NCI-H2171 (cell line): ENCODE measurements around the gene GMDS.
A peak's percentile ranks its signal among the peaks of the same experiment; 100 is the strongest.

ENCODE experiments used
- DNase-seq: peaks from one replicate; lab custom pipeline; 2025; lab: John Stamatoyannopoulos, UW

GMDS gene

DNA sequence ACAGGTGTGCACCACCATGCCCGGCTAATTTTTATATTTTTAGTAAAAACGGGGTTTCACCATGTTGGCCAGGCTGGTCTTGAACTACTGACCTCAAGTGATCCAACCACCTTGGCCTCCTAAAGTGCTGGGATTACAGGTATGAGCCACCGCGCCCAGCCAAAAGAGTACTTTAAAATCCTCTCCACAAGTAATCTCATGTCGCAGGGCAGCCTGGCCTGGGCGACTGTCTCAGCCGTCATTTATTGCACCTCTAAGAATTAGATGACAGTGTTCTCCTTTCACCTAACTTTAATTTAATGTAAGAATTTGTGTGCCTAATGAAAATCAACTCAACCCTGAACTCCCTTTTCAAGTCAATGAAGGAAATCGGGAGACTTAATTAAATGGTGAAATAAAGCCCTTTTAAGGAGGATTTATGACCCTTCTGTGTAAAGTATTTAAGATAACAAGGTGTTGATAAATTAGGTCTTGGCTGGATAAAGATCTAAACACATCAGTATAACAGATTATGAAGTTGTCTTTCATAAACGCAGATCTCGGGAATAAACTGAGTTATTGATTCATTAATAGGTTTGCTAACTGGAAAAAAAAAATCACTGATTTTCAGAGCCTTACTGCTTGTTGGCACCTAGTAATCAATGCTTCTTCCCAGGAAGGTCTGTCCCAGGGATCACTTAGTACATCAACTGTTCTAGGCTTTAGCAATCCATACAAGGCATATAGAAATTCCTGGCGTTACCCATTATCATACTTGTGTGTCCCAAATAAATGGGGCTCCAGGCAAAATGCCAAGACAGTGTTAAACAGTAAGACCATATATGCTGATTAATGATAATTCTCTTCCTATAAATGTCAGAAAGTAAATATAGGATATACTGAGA is 209.3 kb downstream of the GMDS start:
- DNase-seq, result no peak

DNA sequence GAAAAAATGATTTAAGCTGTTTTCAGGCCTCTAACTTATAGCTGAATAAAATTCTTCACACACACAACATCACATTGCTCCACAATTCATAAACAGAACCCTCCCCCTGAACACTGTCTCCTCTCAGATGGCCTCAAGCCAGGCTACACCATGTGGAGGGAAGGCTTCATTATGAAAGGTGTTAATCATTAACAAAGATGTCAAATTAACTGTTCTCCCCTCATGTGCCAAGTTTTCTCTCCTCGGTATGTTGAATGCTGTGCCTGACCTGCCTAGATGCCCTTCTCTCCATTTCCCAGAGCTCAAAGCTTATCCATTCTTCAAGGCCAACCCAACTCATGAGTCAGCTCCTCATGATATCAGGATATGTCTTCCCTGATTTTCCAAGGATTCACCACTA is 210.4 kb downstream of the GMDS start:
- DNase-seq, result no peak

DNA sequence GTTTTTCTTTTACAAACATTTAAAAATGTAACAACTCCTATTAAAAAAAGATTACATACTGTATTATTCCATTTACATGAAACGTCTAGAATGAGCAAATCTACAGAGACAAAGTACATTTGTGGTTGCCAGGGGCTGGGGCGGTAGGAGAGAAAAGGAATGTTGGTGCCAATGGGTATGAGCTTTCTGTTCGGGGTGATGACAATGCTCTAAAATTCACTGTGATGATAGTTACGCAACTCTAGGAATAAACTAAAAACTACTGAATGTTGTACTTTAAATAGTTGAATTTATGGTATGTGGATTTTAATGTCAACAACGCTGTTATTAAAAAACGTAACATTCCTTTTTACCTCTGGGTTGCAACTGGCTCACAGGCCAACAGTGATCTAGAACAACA is 211.1 kb downstream of the GMDS start:
- DNase-seq, result no peak

DNA sequence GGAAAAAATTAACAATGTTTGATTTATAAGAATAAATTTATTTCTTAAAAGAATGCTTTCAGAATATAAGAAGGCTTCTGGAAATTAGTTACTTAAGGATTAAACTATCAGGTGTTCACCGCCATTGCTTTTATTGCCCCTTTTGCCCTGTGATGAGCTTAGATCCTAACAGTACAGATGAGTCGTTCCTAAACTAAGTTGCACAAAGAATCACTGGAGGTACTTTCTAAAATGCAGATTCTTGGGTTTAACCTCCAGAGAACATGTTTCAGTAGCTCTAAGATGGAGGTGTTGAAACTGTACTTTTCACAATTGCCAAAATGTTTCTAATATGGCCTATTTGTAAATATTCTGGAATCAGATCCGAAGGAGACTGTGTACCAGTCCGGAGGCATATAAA is 211.9 kb downstream of the GMDS start:
- no peak for DNase-seq

DNA sequence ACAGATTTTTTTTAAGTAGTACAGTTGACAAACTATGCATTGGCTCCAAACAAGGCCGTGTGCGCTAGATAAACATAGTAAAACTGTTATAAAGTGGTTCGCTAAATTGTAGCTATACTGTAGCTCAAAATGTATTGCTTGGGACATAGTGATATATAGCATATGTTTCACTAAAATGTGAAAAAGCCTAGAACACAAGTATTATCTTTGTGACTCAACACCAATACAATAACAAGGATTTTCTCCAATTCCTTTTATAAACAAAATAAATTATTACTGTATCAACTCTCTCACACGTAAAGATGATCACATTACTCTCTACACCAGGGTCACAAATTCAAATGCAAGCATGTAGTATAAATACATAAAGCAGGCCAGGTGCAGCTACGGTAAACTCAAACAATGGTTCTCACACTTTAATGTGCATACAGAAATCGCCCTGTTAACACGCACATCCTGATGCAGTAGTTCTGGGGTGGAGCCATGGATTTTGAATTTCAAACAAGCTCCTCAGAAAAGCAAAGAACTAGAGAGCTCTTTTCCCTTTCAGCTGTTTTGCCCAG is 214.6 kb downstream of the GMDS start:
- DNase-seq, result no peak

DNA sequence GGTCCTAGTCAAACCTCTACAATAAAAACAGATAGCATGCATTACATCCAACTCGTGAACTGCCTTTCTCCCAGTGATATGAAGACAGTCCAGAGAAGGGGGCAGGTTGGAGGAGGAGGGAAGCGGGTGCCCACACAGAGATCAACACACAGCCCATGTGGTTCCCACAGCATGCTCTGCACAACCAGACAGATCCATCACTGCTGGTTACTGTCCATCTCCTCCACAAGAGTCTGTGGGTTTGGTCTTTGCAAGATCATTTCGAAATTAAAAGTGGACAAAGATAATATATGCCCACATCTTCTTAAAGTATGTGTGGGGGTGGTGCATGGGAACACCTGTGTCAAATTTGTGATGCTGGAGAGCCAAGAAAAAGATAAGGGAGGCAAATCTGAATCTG is 215.5 kb downstream of the GMDS start:
- DNase-seq, result no peak

DNA sequence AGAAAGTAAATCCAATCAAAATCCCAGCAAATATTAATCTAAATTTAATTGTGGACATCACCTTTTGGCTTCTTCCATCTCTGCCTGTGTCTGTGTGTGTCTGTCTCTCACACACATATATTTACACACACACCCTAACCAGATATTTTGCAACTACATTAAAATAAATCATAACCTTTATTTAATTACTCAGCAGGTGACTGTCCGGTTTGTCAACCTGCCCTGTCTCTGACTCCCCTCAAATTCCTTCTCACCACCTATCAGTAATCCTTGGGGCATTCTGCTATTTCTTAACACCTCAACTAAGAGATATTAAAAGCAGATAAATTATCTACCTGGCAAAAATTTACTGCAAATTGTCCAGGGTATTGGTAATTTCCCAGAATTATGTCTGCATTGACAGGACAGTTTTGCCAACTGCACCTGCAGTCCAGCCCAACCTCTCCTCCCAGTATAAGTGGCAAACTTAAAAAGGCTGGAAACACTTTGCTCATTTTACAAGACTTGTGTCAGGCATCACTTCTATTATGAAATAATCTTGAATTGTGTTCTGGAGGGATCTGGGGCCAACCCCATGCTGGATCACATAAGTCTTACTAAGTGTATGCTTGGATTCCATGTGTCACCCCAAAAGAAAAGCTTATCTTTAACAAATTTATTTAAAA is 216.1 kb downstream of the GMDS start:
- no peak for DNase-seq

DNA sequence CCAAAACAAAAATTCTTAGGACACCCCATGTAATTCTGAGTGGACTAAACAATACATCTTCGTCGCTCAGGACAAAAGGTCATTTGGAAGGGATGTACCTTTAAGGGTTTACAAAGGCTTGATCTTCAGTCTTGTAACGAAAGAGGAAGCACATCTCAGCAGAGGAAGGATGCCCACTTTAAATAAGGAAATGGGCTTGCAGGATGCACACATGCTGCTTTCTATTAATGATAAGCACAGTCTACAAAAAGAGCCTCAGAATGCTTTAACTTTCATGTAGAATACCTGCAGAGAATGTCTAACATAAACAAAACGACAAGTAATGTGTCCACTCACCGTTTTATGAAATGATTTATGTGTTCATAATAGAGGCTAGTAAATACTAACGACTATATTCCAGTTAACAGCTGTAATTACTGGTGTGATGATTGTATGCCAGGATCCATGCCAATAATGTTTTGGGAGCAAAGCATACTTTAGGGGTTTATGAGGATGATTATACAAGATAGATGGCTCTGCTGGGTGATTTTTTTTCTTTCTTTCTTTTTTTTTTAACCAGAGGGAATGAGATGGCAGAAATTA is 216.9 kb downstream of the GMDS start:
- DNase-seq, result no peak

DNA sequence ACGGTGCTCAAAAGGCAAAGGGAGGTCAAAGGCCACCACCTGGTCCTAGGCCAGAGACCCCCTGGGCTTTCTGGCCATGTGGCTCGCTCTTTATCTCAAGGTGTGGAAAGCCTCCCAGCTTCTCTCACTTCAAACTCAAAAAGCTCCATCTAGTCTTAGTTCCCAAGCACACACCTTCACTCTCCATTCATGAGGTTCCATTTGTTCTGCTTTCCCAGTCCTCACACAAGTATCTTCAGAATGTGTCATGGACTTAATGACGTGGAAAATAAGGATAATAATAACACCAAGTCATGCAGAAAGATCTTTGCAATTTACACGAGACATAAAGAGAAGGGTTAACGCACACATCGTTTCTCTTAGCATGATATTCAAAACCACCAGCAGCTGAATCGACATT is 219.3 kb downstream of the GMDS start:
- no peak for DNase-seq

DNA sequence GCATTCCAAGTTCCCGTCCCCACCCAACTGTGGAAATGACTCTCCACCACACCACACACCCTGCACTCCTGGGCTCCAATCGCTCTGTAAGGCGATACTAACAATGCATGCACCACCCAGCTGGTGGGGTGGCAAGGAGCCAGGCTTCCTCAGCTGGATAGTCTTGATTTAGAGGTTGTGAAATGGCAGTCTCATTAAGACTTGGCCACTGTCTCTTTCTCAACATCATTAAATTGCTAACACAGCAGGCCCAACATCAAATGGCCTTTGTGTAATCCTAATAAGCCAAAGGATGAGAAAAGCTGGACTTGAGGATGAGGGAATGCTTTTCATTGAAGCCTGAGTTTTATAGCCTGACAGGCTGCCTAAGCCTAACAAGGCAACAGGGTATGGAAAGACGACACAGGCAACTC is 223.7 kb downstream of the GMDS start:
- DNase-seq, result peak; percentile 73

DNA sequence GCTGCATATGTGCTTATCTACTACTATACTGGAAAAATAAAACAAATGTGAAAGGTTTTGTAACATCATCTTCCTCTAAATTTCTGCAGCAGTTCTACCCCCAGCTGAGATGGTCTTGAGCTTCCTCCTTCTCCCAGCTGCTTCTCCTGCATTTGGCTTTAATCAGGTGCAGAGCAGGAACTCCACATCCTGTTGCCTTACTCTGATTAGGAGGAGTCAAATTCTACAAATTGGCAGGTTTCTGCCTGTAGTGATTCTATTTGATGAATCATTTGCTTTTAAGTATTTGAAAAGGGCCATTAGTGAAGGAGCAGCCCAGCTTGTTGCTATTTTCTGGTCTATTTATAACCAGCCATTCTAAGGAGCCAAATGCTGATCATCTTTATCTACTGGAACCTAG is 224.5 kb downstream of the GMDS start:
- peak; percentile 24 for DNase-seq

DNA sequence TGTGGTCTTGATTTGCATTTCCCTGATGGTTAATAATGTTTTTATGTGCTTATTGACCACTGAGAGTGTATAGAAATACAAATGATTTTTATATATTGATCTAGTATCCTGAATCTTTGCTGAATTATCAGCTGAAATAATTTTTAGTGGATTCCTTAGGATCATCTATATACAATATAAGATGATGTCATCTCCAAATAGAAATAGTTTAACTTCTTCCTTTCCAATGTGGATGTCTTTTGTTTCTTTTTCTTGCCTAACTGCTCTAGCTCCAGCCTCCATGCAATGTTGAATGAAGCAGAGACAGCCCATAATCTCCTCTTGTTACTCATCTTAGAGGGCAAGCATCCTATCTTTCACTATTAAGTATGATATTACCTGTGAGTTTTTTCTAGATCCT is 226.4 kb downstream of the GMDS start:
- DNase-seq, result no peak

DNA sequence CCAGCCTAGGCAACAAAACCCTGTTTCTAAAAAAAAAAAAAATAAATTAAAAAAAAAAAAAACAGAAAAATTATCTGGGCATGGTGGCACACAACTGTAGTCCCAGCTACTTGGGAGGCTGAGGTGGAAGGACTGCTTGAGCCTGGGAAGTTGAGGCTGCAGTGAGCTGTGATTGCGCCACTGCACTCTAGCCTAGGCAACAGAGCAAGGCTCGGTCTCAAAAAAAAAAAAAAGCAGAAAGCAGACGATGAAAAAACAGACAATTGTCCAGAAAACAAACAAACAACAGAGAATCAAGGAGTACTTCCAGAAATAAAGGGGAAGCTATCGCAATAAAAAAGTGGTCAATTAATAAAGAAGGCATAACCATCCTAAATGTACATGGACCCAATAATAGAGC is 229.4 kb downstream of the GMDS start:
- no peak for DNase-seq

DNA sequence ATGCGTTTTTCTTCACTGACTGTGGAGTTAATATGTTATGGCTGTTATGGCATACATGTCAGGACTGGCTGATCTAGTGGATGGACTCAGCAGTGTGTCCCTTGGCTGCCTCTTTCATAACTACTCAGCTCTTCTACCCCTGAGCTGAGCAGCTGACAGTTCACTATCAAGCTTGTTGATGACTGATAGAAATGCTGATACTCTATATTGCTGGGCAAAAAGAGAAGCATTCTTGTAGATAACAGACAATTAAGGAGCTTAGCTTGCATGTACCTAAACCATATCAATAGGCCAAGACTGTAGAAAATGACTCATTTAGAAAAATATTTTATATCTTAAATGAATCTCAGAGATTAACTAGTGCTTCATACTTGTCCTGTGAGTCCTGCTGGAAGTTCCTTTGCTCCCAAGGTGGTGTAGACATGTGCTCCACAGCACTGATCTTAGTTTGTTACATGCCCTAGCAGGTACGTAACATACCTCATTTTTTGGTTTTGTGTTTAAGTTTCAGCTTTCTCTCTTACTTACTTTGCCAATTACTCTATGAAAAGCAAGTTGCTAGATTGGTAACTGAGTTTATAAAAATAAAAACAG is 236.9 kb downstream of the GMDS start:
- no peak for DNase-seq

DNA sequence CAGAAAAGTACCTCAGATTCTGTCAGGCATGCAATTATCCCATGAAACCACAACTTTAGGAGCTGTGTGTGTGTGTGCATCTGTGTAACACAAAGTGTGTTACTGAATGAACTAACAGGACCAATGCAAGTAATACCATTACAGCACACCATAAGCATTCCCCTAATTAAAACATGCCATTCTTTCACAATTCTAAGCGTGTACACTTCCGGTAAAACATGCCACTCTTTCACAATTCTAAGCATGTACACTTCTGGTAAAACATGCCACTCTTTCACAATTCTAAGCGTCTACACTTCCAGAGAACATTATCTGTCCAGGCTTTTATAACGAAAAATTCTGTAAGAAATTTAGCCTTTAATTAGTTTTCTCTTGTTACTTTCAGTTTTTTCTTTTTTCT is 238.2 kb downstream of the GMDS start:
- no peak for DNase-seq

DNA sequence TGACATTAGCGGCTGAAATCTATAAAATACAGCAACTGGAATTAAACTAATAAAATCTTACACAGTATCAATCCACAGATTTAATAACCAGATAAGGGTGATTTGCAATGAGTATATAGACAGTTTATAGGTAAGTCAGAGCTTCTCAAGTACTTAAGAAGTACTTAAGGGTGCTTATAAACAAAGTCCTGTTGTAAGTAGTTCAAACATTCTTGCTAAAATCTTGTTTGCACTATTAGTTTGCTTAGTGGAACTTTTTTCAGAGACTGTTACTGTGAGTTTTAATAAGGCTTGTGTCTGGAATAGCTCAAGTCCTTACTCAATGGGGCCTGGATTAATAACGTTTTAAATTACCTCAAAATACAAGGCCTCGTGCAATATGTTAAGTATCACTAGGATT is 240.5 kb downstream of the GMDS start:
- no peak for DNase-seq

DNA sequence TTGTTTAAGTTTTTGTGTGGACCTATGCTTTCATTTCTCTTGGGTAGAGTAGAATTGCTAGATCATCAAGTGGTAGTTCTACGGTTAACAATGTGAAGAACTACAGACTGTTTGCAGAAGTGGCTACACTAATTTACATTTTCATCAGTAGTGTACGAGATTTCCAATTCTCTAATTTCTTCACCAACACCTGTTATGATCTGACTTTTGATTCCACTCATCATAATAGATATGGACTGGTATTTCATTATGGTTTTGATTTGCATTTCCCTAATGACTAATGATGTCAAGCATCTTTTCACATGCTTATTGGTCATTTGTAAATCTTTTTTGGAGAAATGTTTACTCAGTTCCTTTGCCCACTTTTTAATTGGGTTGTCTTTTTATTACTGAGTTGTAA is 244.4 kb downstream of the GMDS start:
- DNase-seq, result no peak

DNA sequence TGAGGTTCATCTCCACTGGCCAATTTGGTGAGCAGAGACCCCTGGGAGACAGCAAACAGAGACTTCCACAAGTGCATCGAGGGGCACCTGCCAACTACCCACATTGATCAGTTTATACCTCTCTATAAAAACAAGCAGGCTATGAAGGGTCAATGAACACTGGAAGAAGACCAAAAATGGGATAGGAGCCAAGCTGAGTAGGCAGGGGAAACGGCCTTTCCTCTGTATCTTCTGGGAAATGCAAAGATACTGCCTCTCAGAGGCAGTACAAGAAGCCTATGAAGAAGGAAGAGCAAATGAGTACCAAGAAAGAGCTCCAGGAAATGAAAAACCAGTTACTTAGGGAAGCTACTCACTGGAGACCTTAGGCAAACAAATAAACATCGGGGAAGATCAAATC is 247.7 kb downstream of the GMDS start:
- no peak for DNase-seq

DNA sequence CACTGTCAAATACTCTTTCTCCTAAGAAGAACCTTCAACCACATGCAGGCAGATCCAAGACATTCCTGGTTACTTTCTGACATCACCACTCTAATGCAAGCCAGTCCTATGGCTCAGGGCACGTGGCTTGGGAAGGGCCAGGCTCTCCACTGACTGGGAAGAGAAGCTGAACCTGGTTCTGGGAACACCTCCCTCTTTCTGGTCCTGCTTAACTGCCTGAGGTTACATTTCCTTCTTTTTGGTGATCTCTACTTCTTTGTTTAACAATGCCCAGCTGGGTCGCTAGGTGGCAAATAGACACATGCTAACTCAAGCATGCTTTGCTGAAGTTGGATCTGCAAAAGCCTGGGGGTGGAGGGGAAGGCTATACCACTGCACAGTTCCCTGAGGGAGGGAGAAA is 249.8 kb downstream of the GMDS start:
- no peak for DNase-seq

DNA sequence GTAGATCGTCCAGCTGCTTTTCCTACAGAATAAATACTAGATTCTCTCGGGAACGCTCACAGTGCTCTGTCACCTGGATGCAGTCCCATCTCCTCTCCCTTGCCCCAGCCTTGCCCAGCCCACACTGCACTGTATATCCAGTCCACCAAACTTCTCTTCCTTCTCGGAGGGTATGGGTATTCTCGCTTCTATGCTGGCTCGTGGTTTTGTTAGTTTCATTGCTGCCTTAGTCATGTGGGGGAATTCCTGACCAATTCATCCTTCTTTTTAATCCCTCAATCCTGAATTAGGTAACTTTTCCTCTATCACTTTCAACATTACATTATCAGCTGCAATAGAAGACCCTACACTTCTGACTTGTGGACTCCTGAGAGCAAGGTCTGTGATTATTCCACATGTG is 252.4 kb downstream of the GMDS start:
- no peak for DNase-seq

DNA sequence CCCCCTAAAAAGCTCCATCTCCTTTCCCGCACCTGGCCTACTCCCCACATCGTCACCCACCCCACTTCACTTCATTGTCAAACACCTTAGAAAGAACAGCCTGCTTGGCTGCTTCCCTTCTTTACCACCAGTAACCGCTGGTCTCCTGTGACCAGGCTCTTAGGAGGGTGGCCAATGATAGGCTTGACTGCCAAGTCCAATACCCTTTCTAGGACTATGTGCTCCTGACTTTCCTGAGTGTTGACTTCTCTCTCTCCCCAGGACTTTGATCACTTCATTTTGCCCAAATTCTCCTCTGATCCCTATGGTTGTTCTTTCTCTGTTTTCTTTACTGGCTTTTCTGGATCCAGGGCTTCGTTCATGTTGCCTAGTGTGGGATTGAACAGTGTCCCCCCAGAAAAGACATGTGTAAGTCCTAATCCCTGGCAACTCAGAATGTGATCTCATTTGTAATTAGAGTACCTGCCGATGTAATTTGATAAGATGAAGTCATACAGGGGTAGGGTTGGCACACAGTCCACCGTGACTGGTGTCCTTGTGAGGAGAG is 254.0 kb downstream of the GMDS start:
- DNase-seq, result no peak

DNA sequence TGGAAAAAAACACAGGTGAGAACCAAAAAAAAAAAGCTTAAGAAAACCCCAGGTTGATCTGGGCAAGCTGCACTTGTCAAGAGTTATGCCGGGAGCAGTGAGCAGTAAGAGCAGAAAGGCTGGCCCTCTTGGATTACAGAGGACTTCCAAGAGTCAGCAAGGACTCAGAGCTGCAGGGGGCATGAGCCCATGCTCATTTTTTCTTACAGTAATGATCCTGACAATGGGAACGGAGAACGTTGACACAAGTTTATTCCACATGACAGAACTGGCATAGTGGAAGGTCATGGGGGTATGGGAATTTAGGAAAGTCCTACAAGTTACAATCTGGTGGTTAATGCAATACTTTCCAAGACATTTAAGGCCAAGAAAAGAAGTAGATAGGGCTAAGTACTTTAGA is 256.6 kb downstream of the GMDS start:
- no peak for DNase-seq
